ENCODE results near the gene SPP2.

Gene SPP2

GRCh38 chr2:234048049-234048448 is 2.5 kb upstream of the SPP2 start:
- DNase-seq (ENCODE audit: low read depth): no peak
- TF ChIP-seq CTCF (conservative IDR thresholded peaks at IDR 0.05; ENCODE audit: control insufficient read depth, insufficient read depth, low read depth, low read length): no peak
- no peak overlapping the region for H3K4me3 ChIP-seq (ENCODE audit: control insufficient read depth, low read depth, low read length)

- H3K4me3 ChIP-seq (ENCODE audit: control insufficient read depth, low read depth, low read length): no peak overlapping the region
- DNase-seq (ENCODE audit: low read depth): peak; percentile 45
- TF ChIP-seq CTCF (conservative IDR thresholded peaks at IDR 0.05; ENCODE audit: control insufficient read depth, insufficient read depth, low read depth, low read length): no peak
Observed at GRCh38 chr2:234051374-234052070, 1.0 kb downstream of the SPP2 start.

- DNase-seq (ENCODE audit: low read depth): no peak
- H3K4me3 ChIP-seq (ENCODE audit: control insufficient read depth, low read depth, low read length): no peak overlapping the region
- TF ChIP-seq CTCF (conservative IDR thresholded peaks at IDR 0.05; ENCODE audit: control insufficient read depth, insufficient read depth, low read depth, low read length): no peak
Observed at GRCh38 chr2:234058881-234059280, 8.4 kb downstream of the SPP2 start.

- H3K4me3 ChIP-seq (ENCODE audit: control insufficient read depth, low read depth, low read length): no peak overlapping the region
- no peak for TF ChIP-seq CTCF (conservative IDR thresholded peaks at IDR 0.05; ENCODE audit: control insufficient read depth, insufficient read depth, low read depth, low read length)
- DNase-seq (ENCODE audit: low read depth): no peak
Observed at GRCh38 chr2:234060236-234060635, 9.7 kb downstream of the SPP2 start.

- TF ChIP-seq CTCF (conservative IDR thresholded peaks at IDR 0.05; ENCODE audit: control insufficient read depth, insufficient read depth, low read depth, low read length): no peak
- no peak for DNase-seq (ENCODE audit: low read depth)
- no peak overlapping the region for H3K4me3 ChIP-seq (ENCODE audit: control insufficient read depth, low read depth, low read length)
Observed at GRCh38 chr2:234061624-234062257, 11.2 kb downstream of the SPP2 start.

GRCh38 chr2:234066587-234066986 is 16.1 kb downstream of the SPP2 start:
- no peak for TF ChIP-seq CTCF (conservative IDR thresholded peaks at IDR 0.05; ENCODE audit: control insufficient read depth, insufficient read depth, low read depth, low read length)
- DNase-seq (ENCODE audit: low read depth): no peak
- no peak overlapping the region for H3K4me3 ChIP-seq (ENCODE audit: control insufficient read depth, low read depth, low read length)

All from fibroblast of mammary gland (primary cell).